PC-3 (cell line): ENCODE measurements around the gene BMPER.

Experiments used
- CTCF ChIP-seq: fragments of 300-600 bp; sonication (generic); conservative IDR thresholded peaks from 2 replicates; pipeline ENCODE4 v1.5.1; 2017; ENCODE audit warnings: antibody characterized with exemption, low read depth, mild to moderate bottlenecking, low read length
- EZH2 ChIP-seq: fragments of 300-600 bp; sonication (generic); IDR thresholded peaks from one replicate; pipeline ENCODE4 v1.6.1; 2017; ENCODE audit warnings: antibody characterized with exemption, mild to moderate bottlenecking, low read length; ENCODE audit not compliant: unreplicated experiment
- EZH2phosphoT487 ChIP-seq: fragments of 300-600 bp; sonication (generic); IDR thresholded peaks from 2 replicates; pipeline ENCODE4 v1.6.1; 2018; ENCODE audit warnings: mild to moderate bottlenecking, antibody characterized with exemption, low read length, borderline replicate concordance

GRCh38 chr7:34130558-34131295 is 225.4 kb downstream of the BMPER start:
- no peak for TF ChIP-seq CTCF
- no peak for TF ChIP-seq EZH2
- no peak for TF ChIP-seq EZH2phosphoT487
